SU-DHL-6 (cell line): ENCODE results near the gene TRIP6.

Experiments
- H2AFZ ChIP-seq: fragments of 200-600 bp; sonication (generic); 2 replicates; pipeline ENCODE4 v1.6.1; 2014; ENCODE audit warnings: low read depth, mild to moderate bottlenecking, moderate library complexity, mixed read lengths, antibody characterized with exemption, low read length; ENCODE audit not compliant: severe bottlenecking
- H3F3A ChIP-seq: fragments of 200-600 bp; shearing (Covaris generic); 2 replicates; pipeline ENCODE4 v1.6.0; 2016; ENCODE audit warnings: antibody characterized with exemption, mild to moderate bottlenecking; ENCODE audit not compliant: insufficient read depth
- H3K27ac ChIP-seq: fragments of 200-600 bp; sonication (generic); 2 replicates; pipeline ENCODE4 v1.5.1; 2016; ENCODE audit warnings: low read depth, mild to moderate bottlenecking, low read length, moderate library complexity, mixed read lengths
- H3K27me3 ChIP-seq: fragments of 200-600 bp; sonication (generic), shearing (Covaris generic); 2 replicates; pipeline ENCODE4 v1.6.0; 2014; ENCODE audit warnings: mild to moderate bottlenecking, low read length
- H3K36me3 ChIP-seq: fragments of 200-600 bp; sonication (generic); 2 replicates; pipeline ENCODE4 v1.6.1; 2014; ENCODE audit warnings: mild to moderate bottlenecking, low read length, mixed read lengths
- H3K4me2 ChIP-seq: fragments of 300-600, 200-600 bp; shearing (Covaris generic), sonication (generic); 2 replicates; pipeline ENCODE4 v1.6.0; 2014; ENCODE audit warnings: low read length, low read depth, mild to moderate bottlenecking; ENCODE audit not compliant: poor library complexity, severe bottlenecking
- H3K4me3 ChIP-seq: fragments of 200-600 bp; sonication (generic); 2 replicates; pipeline ENCODE4 v1.5.1; 2014; ENCODE audit warnings: antibody characterized with exemption, low read length, mild to moderate bottlenecking, mixed read lengths; ENCODE audit not compliant: insufficient read depth, poor library complexity, severe bottlenecking
- H3K79me2 ChIP-seq: fragments of 200-600 bp; sonication (generic); 2 replicates; pipeline ENCODE4 v1.6.1; 2014; ENCODE audit warnings: mild to moderate bottlenecking, low read length, moderate library complexity; ENCODE audit not compliant: insufficient read depth
- H3K9ac ChIP-seq: fragments of 200-600 bp; sonication (generic); 2 replicates; pipeline ENCODE4 v1.7.0; 2014; ENCODE audit warnings: mild to moderate bottlenecking, low read length
- H3K9me2 ChIP-seq: fragments of 200-600 bp; sonication (generic); replicated peaks from 2 replicates; pipeline ENCODE4 v1.6.1; 2014; ENCODE audit warnings: low read length; ENCODE audit not compliant: insufficient read depth
- H3K9me3 ChIP-seq: fragments of 200-600 bp; sonication (generic); 2 replicates; pipeline ENCODE4 v1.6.1; 2014; ENCODE audit warnings: low read length, mixed read lengths; ENCODE audit not compliant: insufficient read depth
- H4K20me1 ChIP-seq: fragments of 200-600 bp; sonication (generic); 2 replicates; pipeline ENCODE4 v1.6.1; 2014; ENCODE audit warnings: low read depth, mild to moderate bottlenecking, antibody characterized with exemption, low read length, moderate library complexity, mixed read lengths
- CTCF ChIP-seq: fragments of 200-600 bp; sonication (generic); IDR thresholded peaks from one replicate; pipeline ENCODE4 v1.5.1; 2017; ENCODE audit warnings: antibody characterized with exemption, mild to moderate bottlenecking, low read length, moderate library complexity; ENCODE audit not compliant: insufficient read depth, poor library complexity, severe bottlenecking
- EZH2phosphoT487 ChIP-seq: fragments of 200-600 bp; sonication (generic), shearing (Covaris generic); conservative IDR thresholded peaks from 2 replicates; pipeline ENCODE4 v1.6.1; 2018; ENCODE audit warnings: mild to moderate bottlenecking, antibody characterized with exemption, low read length, moderate library complexity, mixed read lengths

The TRIP6 gene

GRCh38 chr7:100887516-100888290 is 20.5 kb downstream of the TRIP6 start:
- H3F3A ChIP-seq: peaks cover 29% of the 10 kb centered on the region
- H3K79me2 ChIP-seq: peaks cover 23% of the 10 kb centered on the region
- peak overlapping the region; percentile 95 for H3K4me3 ChIP-seq
- peak overlapping the region; percentile 83 for H3K27ac ChIP-seq
- no peaks in the 10 kb centered on the region for H4K20me1 ChIP-seq
- no peak for TF ChIP-seq EZH2phosphoT487
- TF ChIP-seq CTCF: no peak
- peak overlapping the region; percentile 97 for H3K9ac ChIP-seq
- H3K36me3 ChIP-seq: peaks cover 16% of the 10 kb centered on the region
- H3K9me3 ChIP-seq: no peaks in the 10 kb centered on the region
- no peaks in the 10 kb centered on the region for H3K27me3 ChIP-seq
- H3K9me2 ChIP-seq: no peaks in the 10 kb centered on the region
- no peak overlapping the region for H2AFZ ChIP-seq
- H3K4me2 ChIP-seq: peak overlapping the region; percentile 61

GRCh38 chr7:100888291-100888987 is 21.3 kb downstream of the TRIP6 start:
- no peaks in the 10 kb centered on the region for H4K20me1 ChIP-seq
- peaks cover 11% of the 10 kb centered on the region for H3K36me3 ChIP-seq
- H3K4me3 ChIP-seq: peak overlapping the region; percentile 95
- no peaks in the 10 kb centered on the region for H3K9me3 ChIP-seq
- H3K79me2 ChIP-seq: peaks cover 18% of the 10 kb centered on the region
- H3K9ac ChIP-seq: peak overlapping the region; percentile 97
- no peak overlapping the region for H2AFZ ChIP-seq
- TF ChIP-seq CTCF (no peak), EZH2phosphoT487 (no peak)
- H3K27ac ChIP-seq: peak overlapping the region; percentile 83
- peaks cover 29% of the 10 kb centered on the region for H3F3A ChIP-seq
- H3K9me2 ChIP-seq: no peaks in the 10 kb centered on the region
- peak overlapping the region; percentile 61 for H3K4me2 ChIP-seq
- H3K27me3 ChIP-seq: no peaks in the 10 kb centered on the region

- no peaks in the 10 kb centered on the region for H3K27me3 ChIP-seq
- H3K9ac ChIP-seq: peak within 1 kb of the TSS; percentile 97
- H2AFZ ChIP-seq: peak within 1 kb of the TSS; percentile 80
- no peaks in the 10 kb centered on the region for H3K9me3 ChIP-seq
- peak within 1 kb of the TSS; percentile 95 for H3K4me3 ChIP-seq
- peaks cover 16% of the 10 kb centered on the region for H3K79me2 ChIP-seq
- peak within 1 kb of the TSS; percentile 83 for H3K27ac ChIP-seq
- H4K20me1 ChIP-seq: no peaks in the 10 kb centered on the region
- no peaks in the 10 kb centered on the region for H3K9me2 ChIP-seq
- peak within 1 kb of the TSS; percentile 93 for H3K4me2 ChIP-seq
- peaks cover 29% of the 10 kb centered on the region for H3F3A ChIP-seq
- peaks cover 4% of the 10 kb centered on the region for H3K36me3 ChIP-seq
- TF ChIP-seq CTCF (no peak), EZH2phosphoT487 (no peak)
Measured at GRCh38 chr7:100888988-100889750, 22.0 kb downstream of the TRIP6 start, which contains the start of gene UFSP1. Gene UFSP1 (minus strand): TSS chr7:100889715. CDS start chr7:100889271, 444 bp downstream.
